ENCODE data around the gene METTL3. TPM values are rescaled to one million over a fixed set of nuclear protein-coding genes. Genes with fewer than 3 reads are reported as not detected.
A peak's percentile ranks its signal among the peaks of the same experiment; 100 is the strongest.

METTL3 gene
- total and polyA plus RNA-seq, 2 of the 13 experiments (the other 11 are each of a cell fraction or from before 2014, with no cell fraction given) = 123 to 130 TPM

DNA sequence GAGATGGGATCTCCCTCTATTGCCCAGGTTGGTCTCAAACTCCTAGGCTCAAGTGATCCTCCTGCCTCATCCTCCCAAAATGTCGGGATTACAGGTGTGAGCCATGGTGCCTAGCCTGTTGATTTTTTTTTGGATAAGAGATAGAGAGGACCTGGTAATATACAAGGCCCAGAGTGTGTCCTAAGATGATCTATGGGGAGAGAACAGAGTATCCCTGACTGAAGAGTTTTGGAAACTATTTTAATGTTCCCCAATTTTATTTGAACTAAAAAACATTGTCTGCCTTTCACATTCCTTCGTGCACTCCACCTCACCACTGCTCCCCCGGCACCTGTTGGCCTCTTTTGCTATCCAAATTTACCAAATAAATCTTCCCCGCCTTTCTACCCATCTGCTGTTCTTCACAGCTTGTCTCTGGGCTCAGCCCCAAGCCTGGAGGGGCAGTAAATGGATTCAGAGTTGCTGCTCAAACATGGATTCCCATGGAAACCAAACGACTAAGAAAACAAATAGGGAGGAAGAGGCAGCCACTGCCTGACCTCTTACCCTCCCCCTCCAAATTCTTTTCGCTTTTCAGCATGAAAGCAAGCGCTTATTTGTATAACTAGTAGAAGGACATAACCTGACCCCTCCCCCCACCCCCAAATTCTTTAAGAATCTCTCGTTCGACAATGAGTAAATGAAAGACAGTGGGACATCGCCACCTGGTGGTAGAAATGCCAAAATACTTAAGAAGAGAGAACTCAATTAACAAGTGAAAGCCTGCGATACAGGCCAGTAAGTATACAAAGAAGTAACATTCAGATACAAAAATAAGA lies 46.2 kb upstream of the METTL3 start (continued):
- TF ChIP-seq, protein P1, sequence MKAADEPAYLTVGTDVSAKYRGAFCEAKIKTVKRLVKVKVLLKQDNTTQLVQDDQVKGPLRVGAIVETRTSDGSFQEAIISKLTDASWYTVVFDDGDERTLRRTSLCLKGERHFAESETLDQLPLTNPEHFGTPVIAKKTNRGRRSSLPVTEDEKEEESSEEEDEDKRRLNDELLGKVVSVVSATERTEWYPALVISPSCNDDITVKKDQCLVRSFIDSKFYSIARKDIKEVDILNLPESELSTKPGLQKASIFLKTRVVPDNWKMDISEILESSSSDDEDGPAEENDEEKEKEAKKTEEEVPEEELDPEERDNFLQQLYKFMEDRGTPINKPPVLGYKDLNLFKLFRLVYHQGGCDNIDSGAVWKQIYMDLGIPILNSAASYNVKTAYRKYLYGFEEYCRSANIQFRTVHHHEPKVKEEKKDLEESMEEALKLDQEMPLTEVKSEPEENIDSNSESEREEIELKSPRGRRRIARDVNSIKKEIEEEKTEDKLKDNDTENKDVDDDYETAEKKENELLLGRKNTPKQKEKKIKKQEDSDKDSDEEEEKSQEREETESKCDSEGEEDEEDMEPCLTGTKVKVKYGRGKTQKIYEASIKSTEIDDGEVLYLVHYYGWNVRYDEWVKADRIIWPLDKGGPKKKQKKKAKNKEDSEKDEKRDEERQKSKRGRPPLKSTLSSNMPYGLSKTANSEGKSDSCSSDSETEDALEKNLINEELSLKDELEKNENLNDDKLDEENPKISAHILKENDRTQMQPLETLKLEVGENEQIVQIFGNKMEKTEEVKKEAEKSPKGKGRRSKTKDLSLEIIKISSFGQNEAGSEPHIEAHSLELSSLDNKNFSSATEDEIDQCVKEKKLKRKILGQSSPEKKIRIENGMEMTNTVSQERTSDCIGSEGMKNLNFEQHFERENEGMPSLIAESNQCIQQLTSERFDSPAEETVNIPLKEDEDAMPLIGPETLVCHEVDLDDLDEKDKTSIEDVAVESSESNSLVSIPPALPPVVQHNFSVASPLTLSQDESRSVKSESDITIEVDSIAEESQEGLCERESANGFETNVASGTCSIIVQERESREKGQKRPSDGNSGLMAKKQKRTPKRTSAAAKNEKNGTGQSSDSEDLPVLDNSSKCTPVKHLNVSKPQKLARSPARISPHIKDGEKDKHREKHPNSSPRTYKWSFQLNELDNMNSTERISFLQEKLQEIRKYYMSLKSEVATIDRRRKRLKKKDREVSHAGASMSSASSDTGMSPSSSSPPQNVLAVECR (CRISPR knock-in tag; IDR thresholded peaks at IDR 0.05; ENCODE audit: borderline replicate concordance) = peak; percentile 28; the same call in 1 of the 2 replicates
- peak; percentile 65 for TF ChIP-seq THAP11 (CRISPR knock-in tag; IDR thresholded peaks at IDR 0.05)
- TF ChIP-seq, protein P2, sequence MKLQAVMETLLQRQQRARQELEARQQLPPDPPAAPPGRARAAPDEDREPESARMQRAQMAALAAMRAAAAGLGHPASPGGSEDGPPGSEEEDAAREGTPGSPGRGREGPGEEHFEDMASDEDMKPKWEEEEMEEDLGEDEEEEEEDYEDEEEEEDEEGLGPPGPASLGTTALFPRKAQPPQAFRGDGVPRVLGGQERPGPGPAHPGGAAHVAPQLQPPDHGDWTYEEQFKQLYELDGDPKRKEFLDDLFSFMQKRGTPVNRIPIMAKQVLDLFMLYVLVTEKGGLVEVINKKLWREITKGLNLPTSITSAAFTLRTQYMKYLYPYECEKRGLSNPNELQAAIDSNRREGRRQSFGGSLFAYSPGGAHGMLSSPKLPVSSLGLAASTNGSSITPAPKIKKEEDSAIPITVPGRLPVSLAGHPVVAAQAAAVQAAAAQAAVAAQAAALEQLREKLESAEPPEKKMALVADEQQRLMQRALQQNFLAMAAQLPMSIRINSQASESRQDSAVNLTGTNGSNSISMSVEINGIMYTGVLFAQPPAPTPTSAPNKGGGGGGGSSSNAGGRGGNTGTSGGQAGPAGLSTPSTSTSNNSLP (IDR thresholded peaks at IDR 0.05; ENCODE audit: low read depth, low read length) = peak; percentile 97
- TF ChIP-seq KLF16 (CRISPR knock-in tag; IDR thresholded peaks at IDR 0.05) = 0 out of 4 replicates have a peak, but pooled peaks of 1 of the 2 experiments have one; percentile 52
- no peak for TF ChIP-seq ZNF44 (CRISPR knock-in tag; IDR thresholded peaks at IDR 0.05)
- no peak for TF ChIP-seq JUNB (CRISPR knock-in tag; IDR thresholded peaks at IDR 0.05; ENCODE audit: borderline replicate concordance)
- TF ChIP-seq, protein P3, sequence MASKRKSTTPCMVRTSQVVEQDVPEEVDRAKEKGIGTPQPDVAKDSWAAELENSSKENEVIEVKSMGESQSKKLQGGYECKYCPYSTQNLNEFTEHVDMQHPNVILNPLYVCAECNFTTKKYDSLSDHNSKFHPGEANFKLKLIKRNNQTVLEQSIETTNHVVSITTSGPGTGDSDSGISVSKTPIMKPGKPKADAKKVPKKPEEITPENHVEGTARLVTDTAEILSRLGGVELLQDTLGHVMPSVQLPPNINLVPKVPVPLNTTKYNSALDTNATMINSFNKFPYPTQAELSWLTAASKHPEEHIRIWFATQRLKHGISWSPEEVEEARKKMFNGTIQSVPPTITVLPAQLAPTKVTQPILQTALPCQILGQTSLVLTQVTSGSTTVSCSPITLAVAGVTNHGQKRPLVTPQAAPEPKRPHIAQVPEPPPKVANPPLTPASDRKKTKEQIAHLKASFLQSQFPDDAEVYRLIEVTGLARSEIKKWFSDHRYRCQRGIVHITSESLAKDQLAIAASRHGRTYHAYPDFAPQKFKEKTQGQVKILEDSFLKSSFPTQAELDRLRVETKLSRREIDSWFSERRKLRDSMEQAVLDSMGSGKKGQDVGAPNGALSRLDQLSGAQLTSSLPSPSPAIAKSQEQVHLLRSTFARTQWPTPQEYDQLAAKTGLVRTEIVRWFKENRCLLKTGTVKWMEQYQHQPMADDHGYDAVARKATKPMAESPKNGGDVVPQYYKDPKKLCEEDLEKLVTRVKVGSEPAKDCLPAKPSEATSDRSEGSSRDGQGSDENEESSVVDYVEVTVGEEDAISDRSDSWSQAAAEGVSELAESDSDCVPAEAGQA (IDR thresholded peaks at IDR 0.05; ENCODE audit: low read depth) = no peak
- TF ChIP-seq, protein P3 (CRISPR knock-in tag; IDR thresholded peaks at IDR 0.05; ENCODE audit: borderline replicate concordance) = no peak
- TF ChIP-seq IRF2 (CRISPR knock-in tag; IDR thresholded peaks at IDR 0.05) = peak; percentile 45
- TF ChIP-seq ERF (CRISPR knock-in tag; IDR thresholded peaks at IDR 0.05) = peak; percentile 56; the same call in 1 of the 2 replicates
- TF ChIP-seq ZNF768 (CRISPR knock-in tag; IDR thresholded peaks at IDR 0.05) = peak; percentile 74; the same call in 1 of the 2 replicates
- TF ChIP-seq ZNF773 (CRISPR knock-in tag; IDR thresholded peaks at IDR 0.05; ENCODE audit: borderline replicate concordance) = no peak
- no peak for TF ChIP-seq ZNF549 (CRISPR knock-in tag; IDR thresholded peaks at IDR 0.05)
- TF ChIP-seq ASH2L (IDR thresholded peaks at IDR 0.05; ENCODE audit: insufficient read length, low read depth, low read length) = peak; percentile 88
